Mesenchymal stem cell (in vitro differentiated cells and primary cell): ENCODE data around the gene ZBTB40.

Experiments
- DNase-seq: peaks from one replicate; pipeline ENCODE4 v3.0.0-alpha.2; 2013
- H2AFZ ChIP-seq: one replicate; pipeline ENCODE4 v1.6.1; 2013; ENCODE audit warnings: low read depth, mild to moderate bottlenecking, control low read depth, inconsistent platforms, low read length, moderate library complexity
- H2AK5ac ChIP-seq: 2 replicates; pipeline ENCODE4 v1.6.1; 2013; ENCODE audit warnings: low read length, moderate library complexity, mild to moderate bottlenecking, inconsistent platforms; ENCODE audit not compliant: severe bottlenecking
- H2BK120ac ChIP-seq: one replicate; pipeline ENCODE4 v1.6.1; 2013; ENCODE audit warnings: low read depth, mild to moderate bottlenecking, inconsistent platforms, low read length, moderate library complexity
- H2BK12ac ChIP-seq, 2 experiments: one replicate each; pipeline ENCODE4 v1.6.1; 2013; ENCODE audit warnings: inconsistent platforms in 2 of 2, low read length in 2 of 2, mild to moderate bottlenecking in 2 of 2, moderate library complexity in 2 of 2, control low read depth in 1 of 2
- H2BK15ac ChIP-seq: one replicate; pipeline ENCODE4 v1.6.1; 2013; ENCODE audit warnings: mild to moderate bottlenecking, low read depth, inconsistent platforms; ENCODE audit not compliant: poor library complexity, severe bottlenecking
- H2BK5ac ChIP-seq: 2 replicates; pipeline ENCODE4 v1.6.1; 2013; ENCODE audit warnings: low read depth, mild to moderate bottlenecking, low read length, control low read depth, inconsistent platforms; ENCODE audit not compliant: poor library complexity, severe bottlenecking
- H3K14ac ChIP-seq, 2 experiments: one replicate each; pipeline ENCODE4 v1.6.1; 2013; ENCODE audit warnings: inconsistent platforms in 2 of 2, low read length in 2 of 2, control low read depth in 1 of 2, mild to moderate bottlenecking in 1 of 2, moderate library complexity in 1 of 2
- H3K18ac ChIP-seq, 2 experiments: one replicate each; pipeline ENCODE4 v1.6.1; 2013; ENCODE audit warnings: inconsistent platforms in 2 of 2, low read length in 2 of 2, control low read depth in 1 of 2, low read depth in 1 of 2, mild to moderate bottlenecking in 1 of 2
- H3K23ac ChIP-seq, 2 experiments: one replicate each; pipeline ENCODE4 v1.6.1; 2013; ENCODE audit warnings: inconsistent platforms in 2 of 2, low read length in 2 of 2, mild to moderate bottlenecking in 2 of 2, moderate library complexity in 2 of 2, control low read depth in 1 of 2
- H3K27ac ChIP-seq: 2 replicates; pipeline ENCODE4 v1.5.1; 2013; ENCODE audit warnings: mild to moderate bottlenecking, moderate library complexity, low read length, control low read depth, inconsistent platforms; ENCODE audit not compliant: poor library complexity, severe bottlenecking
- H3K27me3 ChIP-seq, 2 experiments: 2 replicates each; pipeline versions ENCODE4 v1.6.1 to v1.7.0; 2013; ENCODE audit warnings: low read length in 2 of 2, mild to moderate bottlenecking in 2 of 2, moderate library complexity in 2 of 2, control low read depth in 1 of 2, inconsistent platforms in 1 of 2; ENCODE audit not compliant: control insufficient read depth in 1 of 2, insufficient read depth in 1 of 2
- H3K36me3 ChIP-seq, 2 experiments: 2 replicates each; pipeline versions ENCODE4 v1.6.1 to v1.7.0; 2013; ENCODE audit warnings: low read length in 2 of 2, control low read depth in 1 of 2, inconsistent platforms in 1 of 2, low read depth in 1 of 2, mild to moderate bottlenecking in 1 of 2; ENCODE audit not compliant: insufficient read depth in 2 of 2, control insufficient read depth in 1 of 2
- H3K4ac ChIP-seq, 2 experiments: one replicate each; pipeline ENCODE4 v1.6.1; 2013; ENCODE audit warnings: inconsistent platforms in 2 of 2, low read length in 2 of 2, mild to moderate bottlenecking in 2 of 2, moderate library complexity in 2 of 2, control low read depth in 1 of 2, low read depth in 1 of 2
- H3K4me1 ChIP-seq: 2 replicates; pipeline ENCODE4 v1.6.1; 2013; ENCODE audit warnings: low read depth, low read length, control low read depth; ENCODE audit not compliant: control insufficient read depth, insufficient read depth
- H3K4me2 ChIP-seq: 2 replicates; pipeline ENCODE4 v1.6.1; 2013; ENCODE audit warnings: low read length, mild to moderate bottlenecking, inconsistent platforms; ENCODE audit not compliant: poor library complexity, severe bottlenecking
- H3K4me3 ChIP-seq, 2 experiments: 2 replicates each; pipeline versions ENCODE4 v1.5.1 to v1.7.0; 2013; ENCODE audit warnings: low read length in 2 of 2, mild to moderate bottlenecking in 2 of 2, control low read depth in 1 of 2, low read depth in 1 of 2; ENCODE audit not compliant: insufficient read depth in 1 of 2
- H3K79me1 ChIP-seq: replicated peaks from 2 replicates; pipeline ENCODE4 v1.6.1; 2013; ENCODE audit warnings: mild to moderate bottlenecking, control low read depth, low read length, inconsistent platforms; ENCODE audit not compliant: poor library complexity, severe bottlenecking
- H3K9ac ChIP-seq: 2 replicates; pipeline ENCODE4 v1.7.0; 2013; ENCODE audit warnings: mild to moderate bottlenecking, low read length, moderate library complexity
- H3K9me3 ChIP-seq: 2 replicates; pipeline ENCODE4 v1.7.0; 2013; ENCODE audit warnings: mild to moderate bottlenecking, low read length; ENCODE audit not compliant: control insufficient read depth
- H4K8ac ChIP-seq: one replicate; pipeline ENCODE4 v1.6.1; 2013; ENCODE audit warnings: inconsistent platforms, mild to moderate bottlenecking, low read length, moderate library complexity
- H4K91ac ChIP-seq: one replicate; pipeline ENCODE4 v1.6.1; 2013; ENCODE audit warnings: mild to moderate bottlenecking, low read length, inconsistent platforms
- WGBS: methylation state at CpG from one replicate; pipeline ENCODE4 v1.1.7; 2013; ENCODE audit warnings: mixed read lengths; 5-methylcytosine and 5-hydroxymethylcytosine counted together

The ZBTB40 gene

GRCh38 chr1:22550021-22550420, 98.4 kb downstream of the ZBTB40 start:
- Histone ChIP-seq H3K4me3 (no peak overlapping the region), H3K14ac (no peak overlapping the region), H2BK120ac (no peak overlapping the region), H3K27ac (no peak overlapping the region), H3K4me1 (no peaks in the 10 kb centered on the region), H3K79me1 (no peaks in the 10 kb centered on the region), H2BK15ac (no peak overlapping the region), H3K23ac (peak overlapping the region in 1 of 2 experiments; percentile 42), H3K18ac (no peak overlapping the region), H2AFZ (no peak overlapping the region), H2AK5ac (no peak overlapping the region), H3K9ac (no peak overlapping the region), H3K27me3 (peaks cover 90 to 95% of the 10 kb centered on the region in 2 experiments), H2BK5ac (no peak overlapping the region), H3K36me3 (no peaks in the 10 kb centered on the region), H3K9me3 (no peaks in the 10 kb centered on the region), H3K4ac (no peak overlapping the region), H4K8ac (no peak overlapping the region), H2BK12ac (no peak overlapping the region), H3K4me2 (no peak overlapping the region), H4K91ac (no peak overlapping the region)
- WGBS = 81% methylated on average over 11 of the region's 11 CpGs
- no peak for DNase-seq

DNA sequence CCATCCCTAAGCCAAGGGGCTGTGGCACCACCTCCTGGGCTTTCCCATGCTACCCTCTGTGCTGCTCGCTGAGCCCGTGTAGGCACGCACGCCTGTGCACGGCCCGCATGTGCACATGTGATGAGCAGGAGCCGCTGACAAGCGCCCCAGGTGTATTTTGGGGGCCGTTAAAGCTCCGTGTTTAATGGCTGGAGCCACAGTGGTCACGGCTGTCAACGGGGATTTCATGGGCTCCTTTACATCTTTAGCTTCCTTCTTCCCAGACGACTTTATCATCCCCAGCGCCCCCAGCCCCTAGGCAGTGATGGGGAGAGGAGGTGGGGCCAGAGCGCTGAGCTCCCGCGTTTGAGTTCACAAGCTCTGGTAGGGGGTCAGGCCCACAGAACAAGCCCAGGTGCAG, 99.9 kb downstream of the ZBTB40 start:
- Histone ChIP-seq H4K91ac (no peak overlapping the region), H3K14ac (no peak overlapping the region), H3K4me1 (no peaks in the 10 kb centered on the region), H3K9ac (no peak overlapping the region), H3K4ac (no peak overlapping the region), H3K4me2 (no peak overlapping the region), H2AK5ac (no peak overlapping the region), H3K23ac (no peak overlapping the region), H3K9me3 (no peaks in the 10 kb centered on the region), H2BK12ac (no peak overlapping the region), H3K4me3 (peak overlapping the region in 1 of 2 experiments; percentile 15), H3K27ac (no peak overlapping the region), H4K8ac (no peak overlapping the region), H3K79me1 (no peaks in the 10 kb centered on the region), H3K18ac (no peak overlapping the region), H3K36me3 (no peaks in the 10 kb centered on the region), H2BK120ac (no peak overlapping the region), H2AFZ (no peak overlapping the region), H2BK5ac (no peak overlapping the region), H3K27me3 (peaks cover 91 to 95% of the 10 kb centered on the region in 2 experiments), H2BK15ac (no peak overlapping the region)
- 90% methylated on average over 12 of the region's 17 CpGs for WGBS
- DNase-seq = no peak

GRCh38 chr1:22552021-22552420, 100.4 kb downstream of the ZBTB40 start:
- Histone ChIP-seq H3K14ac (no peak overlapping the region), H3K4ac (no peak overlapping the region), H2BK5ac (no peak overlapping the region), H3K36me3 (no peaks in the 10 kb centered on the region), H3K79me1 (no peaks in the 10 kb centered on the region), H3K27me3 (peaks cover 91 to 95% of the 10 kb centered on the region in 2 experiments), H2AK5ac (no peak overlapping the region), H2BK120ac (no peak overlapping the region), H3K4me2 (no peak overlapping the region), H3K9ac (no peak overlapping the region), H2AFZ (no peak overlapping the region), H3K23ac (no peak overlapping the region), H4K8ac (no peak overlapping the region), H3K4me3 (no peak overlapping the region), H2BK12ac (no peak overlapping the region), H2BK15ac (no peak overlapping the region), H3K9me3 (no peaks in the 10 kb centered on the region), H3K4me1 (no peaks in the 10 kb centered on the region), H3K27ac (no peak overlapping the region), H3K18ac (no peak overlapping the region), H4K91ac (no peak overlapping the region)
- DNase-seq = no peak
- 67% methylated on average over 4 of the region's 5 CpGs for whole genome bisulfite sequencing

DNA sequence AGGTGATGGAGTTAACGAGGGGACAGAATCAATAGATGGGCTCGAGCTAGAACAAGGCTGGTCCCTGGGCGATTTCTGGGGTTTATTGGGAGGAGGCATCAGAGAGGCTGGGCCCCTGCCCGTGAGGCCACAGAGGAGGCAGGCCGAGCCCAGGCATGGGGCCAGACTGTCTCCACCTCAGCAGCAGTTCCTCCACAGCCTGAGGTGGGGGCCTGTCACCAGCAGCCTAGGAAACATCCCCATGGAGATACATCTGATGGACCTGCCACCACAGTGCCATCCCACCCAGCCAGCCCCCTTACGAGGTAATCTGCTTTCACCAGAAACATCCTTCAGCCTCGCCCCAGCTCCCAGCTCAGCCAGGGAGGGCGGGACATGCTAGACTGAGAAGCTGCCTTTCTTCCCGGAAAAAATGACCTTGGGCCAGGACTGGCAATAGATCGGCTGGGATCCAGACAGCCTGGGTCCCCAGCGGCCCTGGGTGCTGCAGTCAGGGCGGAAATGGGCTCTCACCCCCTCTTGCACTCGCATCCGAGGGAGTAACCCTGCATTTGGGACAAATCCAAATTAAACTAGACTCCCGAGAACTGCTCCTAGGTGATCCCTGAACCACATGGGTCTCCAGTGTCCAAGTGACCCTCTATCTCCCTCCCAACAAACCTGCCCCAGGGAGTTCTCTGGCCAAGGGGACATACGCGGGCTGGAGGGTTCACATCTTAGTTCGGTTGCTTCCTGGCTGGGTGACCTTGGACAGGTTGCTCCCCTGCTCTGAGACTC, 101.6 kb downstream of the ZBTB40 start:
- no peak overlapping the region for H3K4me3 ChIP-seq
- no peak overlapping the region for H3K18ac ChIP-seq
- no peak overlapping the region for H2AFZ ChIP-seq
- H3K14ac ChIP-seq = no peak overlapping the region
- WGBS = 80% methylated on average over 18 of the region's 18 CpGs
- peaks cover 91 to 92% of the 10 kb centered on the region in 2 experiments for H3K27me3 ChIP-seq
- H4K8ac ChIP-seq = peak overlapping the region; percentile 13
- H2BK15ac ChIP-seq = no peak overlapping the region
- H3K23ac ChIP-seq = no peak overlapping the region
- H2BK12ac ChIP-seq = no peak overlapping the region
- no peaks in the 10 kb centered on the region for H3K36me3 ChIP-seq
- no peak overlapping the region for H3K4me2 ChIP-seq
- H3K4me1 ChIP-seq = no peaks in the 10 kb centered on the region
- H2AK5ac ChIP-seq = no peak overlapping the region
- H3K4ac ChIP-seq = no peak overlapping the region
- no peak for DNase-seq
- no peak overlapping the region for H2BK120ac ChIP-seq
- H4K91ac ChIP-seq = no peak overlapping the region
- no peaks in the 10 kb centered on the region for H3K9me3 ChIP-seq
- no peak overlapping the region for H2BK5ac ChIP-seq
- H3K9ac ChIP-seq = no peak overlapping the region
- no peaks in the 10 kb centered on the region for H3K79me1 ChIP-seq
- no peak overlapping the region for H3K27ac ChIP-seq
